Right lobe of liver (tissue), 4 donors: ENCODE data around the gene PPM1L.

Experiments
- POLR2A ChIP-seq: fragments of 450-650 bp; IDR thresholded peaks from one replicate; pipeline ENCODE4 v1.6.1; 2017; ENCODE audit warnings: antibody characterized with exemption, mild to moderate bottlenecking
- TF ChIP-seq, protein P1 (sequence below), 4 donors: fragments of 200-600 bp in 3 of 4; fragments of 450-650 bp in 1 of 4; IDR thresholded peaks; one replicate each; pipeline versions ENCODE4 v1.5.1 to v1.8.0; 2016 to 2022; ENCODE audit warnings: antibody characterized with exemption in 4 of 4, mild to moderate bottlenecking in 2 of 4
- donor health status: DM: no; HTN: no; CAD: no.
- donor health status: DM: no; HTN: no; CAD: no.
- donor health status: DM: no; HTN: yes; CAD: no.

DNA sequence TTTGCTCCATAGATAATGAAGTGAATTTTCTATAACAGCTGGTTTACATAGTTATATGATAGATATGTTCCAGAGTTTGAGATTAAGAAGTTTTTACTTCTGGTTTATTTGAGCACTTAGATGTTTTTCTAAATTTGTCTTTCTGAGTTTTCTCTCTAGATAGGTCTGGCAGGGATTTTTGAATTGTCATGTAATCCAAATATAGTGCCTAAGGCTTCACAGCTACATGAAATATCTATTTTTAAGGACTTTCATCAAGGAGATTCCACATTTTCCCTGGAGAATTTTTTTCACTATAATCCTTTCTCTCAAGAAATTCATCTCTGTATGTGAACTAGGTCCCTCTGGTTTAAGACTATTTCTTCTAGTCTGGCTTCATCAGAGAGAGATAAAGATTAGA is 12.0 kb downstream of the PPM1L start:
- TF ChIP-seq, protein P1, sequence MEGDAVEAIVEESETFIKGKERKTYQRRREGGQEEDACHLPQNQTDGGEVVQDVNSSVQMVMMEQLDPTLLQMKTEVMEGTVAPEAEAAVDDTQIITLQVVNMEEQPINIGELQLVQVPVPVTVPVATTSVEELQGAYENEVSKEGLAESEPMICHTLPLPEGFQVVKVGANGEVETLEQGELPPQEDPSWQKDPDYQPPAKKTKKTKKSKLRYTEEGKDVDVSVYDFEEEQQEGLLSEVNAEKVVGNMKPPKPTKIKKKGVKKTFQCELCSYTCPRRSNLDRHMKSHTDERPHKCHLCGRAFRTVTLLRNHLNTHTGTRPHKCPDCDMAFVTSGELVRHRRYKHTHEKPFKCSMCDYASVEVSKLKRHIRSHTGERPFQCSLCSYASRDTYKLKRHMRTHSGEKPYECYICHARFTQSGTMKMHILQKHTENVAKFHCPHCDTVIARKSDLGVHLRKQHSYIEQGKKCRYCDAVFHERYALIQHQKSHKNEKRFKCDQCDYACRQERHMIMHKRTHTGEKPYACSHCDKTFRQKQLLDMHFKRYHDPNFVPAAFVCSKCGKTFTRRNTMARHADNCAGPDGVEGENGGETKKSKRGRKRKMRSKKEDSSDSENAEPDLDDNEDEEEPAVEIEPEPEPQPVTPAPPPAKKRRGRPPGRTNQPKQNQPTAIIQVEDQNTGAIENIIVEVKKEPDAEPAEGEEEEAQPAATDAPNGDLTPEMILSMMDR (IDR thresholded peaks at IDR 0.05), result no peak
- TF ChIP-seq POLR2A, result no peak
